Measurements from ENCODE around the gene KCNH4.

DNA sequence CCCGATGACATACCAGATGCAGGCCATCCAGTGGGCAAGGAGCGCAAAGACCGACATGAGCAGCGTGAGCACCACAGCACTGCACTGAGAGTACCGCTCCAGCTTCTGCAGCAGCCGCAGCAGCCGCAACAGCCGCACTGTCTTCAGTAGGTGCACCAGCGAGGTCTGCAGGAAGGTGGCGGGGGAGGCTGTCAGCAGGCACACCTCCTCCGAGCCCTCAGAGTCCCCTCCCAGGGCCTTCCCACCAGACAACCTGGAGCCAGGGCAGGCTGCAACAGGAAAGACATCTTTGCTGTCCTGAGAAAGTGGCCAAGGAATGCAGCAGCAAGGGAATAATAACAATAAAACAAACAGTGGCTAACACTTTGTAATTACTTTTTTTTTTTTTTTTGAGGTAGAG, 9.1 kb downstream of the KCNH4 start:
- TF ChIP-seq, protein P1, sequence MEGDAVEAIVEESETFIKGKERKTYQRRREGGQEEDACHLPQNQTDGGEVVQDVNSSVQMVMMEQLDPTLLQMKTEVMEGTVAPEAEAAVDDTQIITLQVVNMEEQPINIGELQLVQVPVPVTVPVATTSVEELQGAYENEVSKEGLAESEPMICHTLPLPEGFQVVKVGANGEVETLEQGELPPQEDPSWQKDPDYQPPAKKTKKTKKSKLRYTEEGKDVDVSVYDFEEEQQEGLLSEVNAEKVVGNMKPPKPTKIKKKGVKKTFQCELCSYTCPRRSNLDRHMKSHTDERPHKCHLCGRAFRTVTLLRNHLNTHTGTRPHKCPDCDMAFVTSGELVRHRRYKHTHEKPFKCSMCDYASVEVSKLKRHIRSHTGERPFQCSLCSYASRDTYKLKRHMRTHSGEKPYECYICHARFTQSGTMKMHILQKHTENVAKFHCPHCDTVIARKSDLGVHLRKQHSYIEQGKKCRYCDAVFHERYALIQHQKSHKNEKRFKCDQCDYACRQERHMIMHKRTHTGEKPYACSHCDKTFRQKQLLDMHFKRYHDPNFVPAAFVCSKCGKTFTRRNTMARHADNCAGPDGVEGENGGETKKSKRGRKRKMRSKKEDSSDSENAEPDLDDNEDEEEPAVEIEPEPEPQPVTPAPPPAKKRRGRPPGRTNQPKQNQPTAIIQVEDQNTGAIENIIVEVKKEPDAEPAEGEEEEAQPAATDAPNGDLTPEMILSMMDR (IDR thresholded peaks at IDR 0.05; ENCODE audit: poor library complexity, severe bottlenecking), result no peak
- TF ChIP-seq EP300 (conservative IDR thresholded peaks at IDR 0.05; ENCODE audit: poor library complexity, severe bottlenecking), result no peak
- TF ChIP-seq MXI1 (conservative IDR thresholded peaks at IDR 0.05; ENCODE audit: poor library complexity, severe bottlenecking), result no peak
- TF ChIP-seq POLR2AphosphoS5 (IDR thresholded peaks at IDR 0.05), result no peak
- TF ChIP-seq, protein P2, sequence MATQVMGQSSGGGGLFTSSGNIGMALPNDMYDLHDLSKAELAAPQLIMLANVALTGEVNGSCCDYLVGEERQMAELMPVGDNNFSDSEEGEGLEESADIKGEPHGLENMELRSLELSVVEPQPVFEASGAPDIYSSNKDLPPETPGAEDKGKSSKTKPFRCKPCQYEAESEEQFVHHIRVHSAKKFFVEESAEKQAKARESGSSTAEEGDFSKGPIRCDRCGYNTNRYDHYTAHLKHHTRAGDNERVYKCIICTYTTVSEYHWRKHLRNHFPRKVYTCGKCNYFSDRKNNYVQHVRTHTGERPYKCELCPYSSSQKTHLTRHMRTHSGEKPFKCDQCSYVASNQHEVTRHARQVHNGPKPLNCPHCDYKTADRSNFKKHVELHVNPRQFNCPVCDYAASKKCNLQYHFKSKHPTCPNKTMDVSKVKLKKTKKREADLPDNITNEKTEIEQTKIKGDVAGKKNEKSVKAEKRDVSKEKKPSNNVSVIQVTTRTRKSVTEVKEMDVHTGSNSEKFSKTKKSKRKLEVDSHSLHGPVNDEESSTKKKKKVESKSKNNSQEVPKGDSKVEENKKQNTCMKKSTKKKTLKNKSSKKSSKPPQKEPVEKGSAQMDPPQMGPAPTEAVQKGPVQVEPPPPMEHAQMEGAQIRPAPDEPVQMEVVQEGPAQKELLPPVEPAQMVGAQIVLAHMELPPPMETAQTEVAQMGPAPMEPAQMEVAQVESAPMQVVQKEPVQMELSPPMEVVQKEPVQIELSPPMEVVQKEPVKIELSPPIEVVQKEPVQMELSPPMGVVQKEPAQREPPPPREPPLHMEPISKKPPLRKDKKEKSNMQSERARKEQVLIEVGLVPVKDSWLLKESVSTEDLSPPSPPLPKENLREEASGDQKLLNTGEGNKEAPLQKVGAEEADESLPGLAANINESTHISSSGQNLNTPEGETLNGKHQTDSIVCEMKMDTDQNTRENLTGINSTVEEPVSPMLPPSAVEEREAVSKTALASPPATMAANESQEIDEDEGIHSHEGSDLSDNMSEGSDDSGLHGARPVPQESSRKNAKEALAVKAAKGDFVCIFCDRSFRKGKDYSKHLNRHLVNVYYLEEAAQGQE (IDR thresholded peaks at IDR 0.05; ENCODE audit: borderline replicate concordance), result no peak
- TF ChIP-seq EZH2 (IDR thresholded peaks at IDR 0.05; ENCODE audit: borderline replicate concordance, insufficient read depth, low read length, poor library complexity, severe bottlenecking), result no peak
- no peak for TF ChIP-seq RAD21 (conservative IDR thresholded peaks at IDR 0.05)

Data from neural cell (in vitro differentiated cells).